GM23338 (cell line): ENCODE measurements around the gene ZMAT5. TPM values are rescaled to one million over a fixed set of nuclear protein-coding genes. Genes with fewer than 3 reads are reported as not detected.

Experiments
- ATAC-seq: fragments of 200-7000 bp; cut with Tn5 transposase; 3 replicates; pipeline ENCODE4 v1.9.1; 2020
- DNase-seq: peaks from one replicate; pipeline ENCODE4 v3.0.0-alpha.2; 2015; ENCODE audit warnings: low spot score
- H2AFZ ChIP-seq: fragments of 200-600 bp; sonication (generic); 2 replicates; pipeline ENCODE4 v1.8.0; 2016; ENCODE audit warnings: antibody characterized with exemption, mild to moderate bottlenecking, moderate library complexity
- H3F3A ChIP-seq: fragments of 200-600 bp; sonication (generic); replicated peaks from 2 replicates; pipeline ENCODE4 v1.8.0; 2017; ENCODE audit warnings: antibody characterized with exemption, mixed run types, low read depth
- H3K27ac ChIP-seq: fragments of 200-600 bp; sonication (generic); 2 replicates; pipeline ENCODE4 v1.6.1; 2016; ENCODE audit warnings: low read depth
- H3K27me3 ChIP-seq: fragments of 200-600 bp; sonication (generic); 2 replicates; pipeline ENCODE4 v1.8.0; 2016; ENCODE audit warnings: mild to moderate bottlenecking, mixed run types, moderate library complexity; ENCODE audit not compliant: insufficient read depth
- H3K36me3 ChIP-seq: fragments of 200-600 bp; sonication (generic); 2 replicates; pipeline ENCODE4 v1.8.0; 2016; ENCODE audit warnings: mild to moderate bottlenecking; ENCODE audit not compliant: insufficient read depth
- H3K4me1 ChIP-seq: fragments of 200-600 bp; sonication (generic); 2 replicates; pipeline ENCODE4 v1.8.0; 2016; ENCODE audit warnings: mild to moderate bottlenecking, moderate library complexity; ENCODE audit not compliant: insufficient read depth
- H3K4me2 ChIP-seq: fragments of 200-600 bp; sonication (generic); 2 replicates; pipeline ENCODE4 v1.7.1; 2017; ENCODE audit warnings: mixed run types
- H3K4me3 ChIP-seq: fragments of 200-600 bp; sonication (generic); 2 replicates; pipeline ENCODE4 v1.6.1; 2016; ENCODE audit warnings: mixed run types
- H3K79me2 ChIP-seq: fragments of 200-600 bp; sonication (generic); replicated peaks from 2 replicates; pipeline ENCODE4 v1.8.0; 2017; ENCODE audit warnings: mild to moderate bottlenecking; ENCODE audit not compliant: insufficient read depth
- H3K9me2 ChIP-seq: fragments of 200-600 bp; sonication (generic); 2 replicates; pipeline ENCODE4 v1.8.0; 2017; ENCODE audit not compliant: insufficient read depth
- H4K20me1 ChIP-seq: fragments of 200-600 bp; sonication (generic); replicated peaks from 2 replicates; pipeline ENCODE4 v1.8.0; 2017; ENCODE audit warnings: mild to moderate bottlenecking; ENCODE audit not compliant: insufficient read depth
- H3K27ac Mint-ChIP-seq: 2 replicates; pipeline ENCODE4 v1.8.0; 2020; ENCODE audit warnings: inconsistent platforms, mild to moderate bottlenecking, moderate library complexity, mixed read lengths
- H3K27me3 Mint-ChIP-seq: 3 replicates; pipeline ENCODE4 v1.8.0; 2022; ENCODE audit warnings: low read depth, mild to moderate bottlenecking, moderate library complexity, mixed read lengths, inconsistent platforms; ENCODE audit not compliant: insufficient read depth, poor library complexity
- H3K36me3 Mint-ChIP-seq: 3 replicates; pipeline ENCODE4 v1.8.0; 2021; ENCODE audit warnings: low read depth, mild to moderate bottlenecking, inconsistent platforms, moderate library complexity, mixed read lengths
- H3K4me1 Mint-ChIP-seq: 3 replicates; pipeline ENCODE4 v1.8.0; 2020; ENCODE audit warnings: mild to moderate bottlenecking, inconsistent platforms, mixed read lengths
- H3K4me3 Mint-ChIP-seq: 3 replicates; pipeline ENCODE4 v1.8.0; 2021; ENCODE audit warnings: moderate library complexity, mild to moderate bottlenecking, inconsistent platforms, mixed read lengths
- H3K9me3 Mint-ChIP-seq: 3 replicates; pipeline ENCODE4 v1.8.0; 2020; ENCODE audit warnings: moderate library complexity, mild to moderate bottlenecking, inconsistent platforms, mixed read lengths
- CREB1 ChIP-seq: fragments of 250-450 bp; sonication (Bioruptor Pico); IDR thresholded peaks from 2 replicates; pipeline ENCODE4 v1.5.0; 2020; ENCODE audit warnings: low read depth, mild to moderate bottlenecking, moderate library complexity
- JUNB ChIP-seq: IDR thresholded peaks from one replicate; pipeline ENCODE4 v1.6.1; 2016; ENCODE audit warnings: antibody characterized with exemption; ENCODE audit not compliant: unreplicated experiment
- POLR2AphosphoS5 ChIP-seq: IDR thresholded peaks from 2 replicates; pipeline ENCODE4 v1.6.1; 2016; ENCODE audit warnings: antibody characterized with exemption, low read depth
- REST ChIP-seq: IDR thresholded peaks from one replicate; pipeline ENCODE4 v1.6.1; 2018; ENCODE audit warnings: antibody characterized with exemption; ENCODE audit not compliant: unreplicated experiment
- STAT1 ChIP-seq: IDR thresholded peaks from one replicate; pipeline ENCODE4 v1.6.1; 2016; ENCODE audit warnings: antibody characterized with exemption; ENCODE audit not compliant: unreplicated experiment
- ZNF331 ChIP-seq: fragments of 250-450 bp; sonication (Bioruptor Pico); IDR thresholded peaks from 2 replicates; pipeline ENCODE4 v1.5.0; 2020; ENCODE audit warnings: low read depth, mild to moderate bottlenecking, moderate library complexity
- polyA plus RNA-seq: library from polyadenylated mRNA; unstranded; fragments of >200 nt; fragmentation: Nextera tagmentation; extraction: Ambion mirVana; gene quantifications from 2 replicates; pipeline ENCODE4 v1.2.1, GENCODE V29; 2016
- total RNA-seq: library from RNA; depleted of rRNA; stranded (reverse); fragments of >200 nt; shearing (Covaris generic); gene quantifications from 2 replicates; pipeline ENCODE4 v1.2.3, GENCODE V29; 2014
- TF ChIP-seq, protein P1 (sequence below): fragments of 250-450 bp; sonication (Bioruptor Pico); IDR thresholded peaks from 2 replicates; pipeline ENCODE4 v1.5.0; 2020; ENCODE audit warnings: mild to moderate bottlenecking, moderate library complexity

The ZMAT5 gene
- total and polyA plus RNA-seq, 2 experiments from 2014 or later: 14.6 to 25.4 TPM

GRCh38 chr22:29713156-29713727 lies 53.6 kb downstream of the ZMAT5 start:
- H3F3A ChIP-seq: no peaks in the 10 kb centered on the region
- Mint-ChIP-seq H3K27ac (no peak overlapping the region), H3K36me3 (no peaks in the 10 kb centered on the region; the same call in 2 of the 3 replicates), H3K27me3 (peaks cover 20% of the 10 kb centered on the region), H3K4me3 (no peak overlapping the region), H3K4me1 (peaks cover 5% of the 10 kb centered on the region), H3K9me3 (no peaks in the 10 kb centered on the region)
- ATAC-seq (no peak), DNase-seq (no peak)
- H4K20me1 ChIP-seq: no peaks in the 10 kb centered on the region
- no peaks in the 10 kb centered on the region for H3K79me2 ChIP-seq
- TF ChIP-seq JUNB (no peak), ZNF331 (CRISPR knock-in tag) (no peak), STAT1 (no peak), CREB1 (CRISPR knock-in tag) (no peak), REST (no peak), POLR2AphosphoS5 (no peak)
- TF ChIP-seq, protein P1, sequence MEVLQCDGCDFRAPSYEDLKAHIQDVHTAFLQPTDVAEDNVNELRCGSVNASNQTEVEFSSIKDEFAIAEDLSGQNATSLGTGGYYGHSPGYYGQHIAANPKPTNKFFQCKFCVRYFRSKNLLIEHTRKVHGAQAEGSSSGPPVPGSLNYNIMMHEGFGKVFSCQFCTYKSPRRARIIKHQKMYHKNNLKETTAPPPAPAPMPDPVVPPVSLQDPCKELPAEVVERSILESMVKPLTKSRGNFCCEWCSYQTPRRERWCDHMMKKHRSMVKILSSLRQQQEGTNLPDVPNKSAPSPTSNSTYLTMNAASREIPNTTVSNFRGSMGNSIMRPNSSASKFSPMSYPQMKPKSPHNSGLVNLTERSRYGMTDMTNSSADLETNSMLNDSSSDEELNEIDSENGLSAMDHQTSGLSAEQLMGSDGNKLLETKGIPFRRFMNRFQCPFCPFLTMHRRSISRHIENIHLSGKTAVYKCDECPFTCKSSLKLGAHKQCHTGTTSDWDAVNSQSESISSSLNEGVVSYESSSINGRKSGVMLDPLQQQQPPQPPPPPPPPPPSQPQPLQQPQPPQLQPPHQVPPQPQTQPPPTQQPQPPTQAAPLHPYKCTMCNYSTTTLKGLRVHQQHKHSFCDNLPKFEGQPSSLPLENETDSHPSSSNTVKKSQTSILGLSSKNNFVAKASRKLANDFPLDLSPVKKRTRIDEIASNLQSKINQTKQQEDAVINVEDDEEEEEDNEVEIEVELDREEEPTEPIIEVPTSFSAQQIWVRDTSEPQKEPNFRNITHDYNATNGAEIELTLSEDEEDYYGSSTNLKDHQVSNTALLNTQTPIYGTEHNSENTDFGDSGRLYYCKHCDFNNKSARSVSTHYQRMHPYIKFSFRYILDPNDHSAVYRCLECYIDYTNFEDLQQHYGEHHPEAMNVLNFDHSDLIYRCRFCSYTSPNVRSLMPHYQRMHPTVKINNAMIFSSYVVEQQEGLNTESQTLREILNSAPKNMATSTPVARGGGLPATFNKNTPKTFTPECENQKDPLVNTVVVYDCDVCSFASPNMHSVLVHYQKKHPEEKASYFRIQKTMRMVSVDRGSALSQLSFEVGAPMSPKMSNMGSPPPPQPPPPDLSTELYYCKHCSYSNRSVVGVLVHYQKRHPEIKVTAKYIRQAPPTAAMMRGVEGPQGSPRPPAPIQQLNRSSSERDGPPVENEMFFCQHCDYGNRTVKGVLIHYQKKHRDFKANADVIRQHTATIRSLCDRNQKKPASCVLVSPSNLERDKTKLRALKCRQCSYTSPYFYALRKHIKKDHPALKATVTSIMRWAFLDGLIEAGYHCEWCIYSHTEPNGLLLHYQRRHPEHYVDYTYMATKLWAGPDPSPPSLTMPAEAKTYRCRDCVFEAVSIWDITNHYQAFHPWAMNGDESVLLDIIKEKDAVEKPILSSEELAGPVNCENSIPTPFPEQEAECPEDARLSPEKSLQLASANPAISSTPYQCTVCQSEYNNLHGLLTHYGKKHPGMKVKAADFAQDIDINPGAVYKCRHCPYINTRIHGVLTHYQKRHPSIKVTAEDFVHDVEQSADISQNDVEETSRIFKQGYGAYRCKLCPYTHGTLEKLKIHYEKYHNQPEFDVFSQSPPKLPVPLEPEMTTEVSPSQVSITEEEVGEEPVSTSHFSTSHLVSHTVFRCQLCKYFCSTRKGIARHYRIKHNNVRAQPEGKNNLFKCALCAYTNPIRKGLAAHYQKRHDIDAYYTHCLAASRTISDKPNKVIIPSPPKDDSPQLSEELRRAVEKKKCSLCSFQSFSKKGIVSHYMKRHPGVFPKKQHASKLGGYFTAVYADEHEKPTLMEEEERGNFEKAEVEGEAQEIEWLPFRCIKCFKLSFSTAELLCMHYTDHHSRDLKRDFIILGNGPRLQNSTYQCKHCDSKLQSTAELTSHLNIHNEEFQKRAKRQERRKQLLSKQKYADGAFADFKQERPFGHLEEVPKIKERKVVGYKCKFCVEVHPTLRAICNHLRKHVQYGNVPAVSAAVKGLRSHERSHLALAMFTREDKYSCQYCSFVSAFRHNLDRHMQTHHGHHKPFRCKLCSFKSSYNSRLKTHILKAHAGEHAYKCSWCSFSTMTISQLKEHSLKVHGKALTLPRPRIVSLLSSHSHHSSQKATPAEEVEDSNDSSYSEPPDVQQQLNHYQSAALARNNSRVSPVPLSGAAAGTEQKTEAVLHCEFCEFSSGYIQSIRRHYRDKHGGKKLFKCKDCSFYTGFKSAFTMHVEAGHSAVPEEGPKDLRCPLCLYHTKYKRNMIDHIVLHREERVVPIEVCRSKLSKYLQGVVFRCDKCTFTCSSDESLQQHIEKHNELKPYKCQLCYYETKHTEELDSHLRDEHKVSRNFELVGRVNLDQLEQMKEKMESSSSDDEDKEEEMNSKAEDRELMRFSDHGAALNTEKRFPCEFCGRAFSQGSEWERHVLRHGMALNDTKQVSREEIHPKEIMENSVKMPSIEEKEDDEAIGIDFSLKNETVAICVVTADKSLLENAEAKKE (CRISPR knock-in tag): no peak
- H3K9me2 ChIP-seq: no peaks in the 10 kb centered on the region
- H3K4me2 ChIP-seq: no peak overlapping the region
- H3K36me3 ChIP-seq: no peaks in the 10 kb centered on the region
- no peak overlapping the region for H2AFZ ChIP-seq
- no peak overlapping the region for H3K27ac ChIP-seq
- H3K4me3 ChIP-seq: no peak overlapping the region
- H3K4me1 ChIP-seq: no peaks in the 10 kb centered on the region
- H3K27me3 ChIP-seq: peaks cover 14% of the 10 kb centered on the region
